Activated T-helper 1 cell treated with Interleukin-2 at 50 U/mL for 16 hours (primary cell): ENCODE data around the gene NCAPD3.

ENCODE experiments used
- DNase-seq: peaks from one replicate; pipeline ENCODE4 v3.0.0-alpha.2; 2020; ENCODE audit warnings: low read depth

The NCAPD3 gene

GRCh38 chr11:134158023-134158422, 65.7 kb downstream of the NCAPD3 start:
- no peak for DNase-seq

- DNase-seq: no peak
These were observed 66.3 kb downstream of the NCAPD3 start for GRCh38 chr11:134157451-134157850.

GRCh38 chr11:134155946-134156865, 67.6 kb downstream of the NCAPD3 start:
- DNase-seq: no peak

- DNase-seq: no peak
These were observed 68.3 kb downstream of the NCAPD3 start for GRCh38 chr11:134155456-134155855.

GRCh38 chr11:134154441-134154840, 69.3 kb downstream of the NCAPD3 start:
- DNase-seq: no peak

- no peak for DNase-seq
These were observed 70.4 kb downstream of the NCAPD3 start for GRCh38 chr11:134153147-134153905.

- no peak for DNase-seq
These were observed 71.1 kb downstream of the NCAPD3 start for GRCh38 chr11:134152696-134153095.

GRCh38 chr11:134151083-134151747, 72.6 kb downstream of the NCAPD3 start:
- DNase-seq: no peak

GRCh38 chr11:134150195-134150903, 73.4 kb downstream of the NCAPD3 start:
- no peak for DNase-seq

GRCh38 chr11:134149371-134149770, 74.4 kb downstream of the NCAPD3 start:
- no peak for DNase-seq

GRCh38 chr11:134146598-134146997, 77.2 kb downstream of the NCAPD3 start:
- no peak for DNase-seq

GRCh38 chr11:134145715-134146114, 78.1 kb downstream of the NCAPD3 start:
- no peak for DNase-seq

- no peak for DNase-seq
These were observed 79.0 kb downstream of the NCAPD3 start for GRCh38 chr11:134144744-134145143.

- DNase-seq: no peak
These were observed 80.0 kb downstream of the NCAPD3 start for GRCh38 chr11:134143801-134144200.

- DNase-seq: no peak
These were observed 81.2 kb downstream of the NCAPD3 start for GRCh38 chr11:134142536-134142935.

GRCh38 chr11:134140961-134141490, 82.7 kb downstream of the NCAPD3 start:
- no peak for DNase-seq

GRCh38 chr11:134139873-134140331, 83.9 kb downstream of the NCAPD3 start:
- DNase-seq: no peak

- no peak for DNase-seq
These were observed 84.4 kb downstream of the NCAPD3 start for GRCh38 chr11:134139303-134139872.

GRCh38 chr11:134138376-134138775, 85.4 kb downstream of the NCAPD3 start:
- no peak for DNase-seq

- DNase-seq: no peak
These were observed 89.6 kb downstream of the NCAPD3 start for GRCh38 chr11:134134167-134134566.

- no peak for DNase-seq
These were observed 91.0 kb downstream of the NCAPD3 start for GRCh38 chr11:134132808-134133207.
